Left kidney (tissue), 2 donors: ENCODE results near the gene MYO7B. TPM values are rescaled to one million over a fixed set of nuclear protein-coding genes. Genes with fewer than 3 reads are reported as not detected.

ENCODE experiments used
- DNase-seq: peaks from one replicate; pipeline ENCODE4 v3.0.0-alpha.2; 2013
- polyA plus RNA-seq: library from polyadenylated mRNA; unstranded; fragments of 120-200 nt; gene quantifications from one replicate; pipeline ENCODE4 v1.2.1, GENCODE V29; 2013; ENCODE audit not compliant: insufficient read length

MYO7B gene
- polyA plus RNA-seq, 1 donor, result 22.8 TPM

DNA sequence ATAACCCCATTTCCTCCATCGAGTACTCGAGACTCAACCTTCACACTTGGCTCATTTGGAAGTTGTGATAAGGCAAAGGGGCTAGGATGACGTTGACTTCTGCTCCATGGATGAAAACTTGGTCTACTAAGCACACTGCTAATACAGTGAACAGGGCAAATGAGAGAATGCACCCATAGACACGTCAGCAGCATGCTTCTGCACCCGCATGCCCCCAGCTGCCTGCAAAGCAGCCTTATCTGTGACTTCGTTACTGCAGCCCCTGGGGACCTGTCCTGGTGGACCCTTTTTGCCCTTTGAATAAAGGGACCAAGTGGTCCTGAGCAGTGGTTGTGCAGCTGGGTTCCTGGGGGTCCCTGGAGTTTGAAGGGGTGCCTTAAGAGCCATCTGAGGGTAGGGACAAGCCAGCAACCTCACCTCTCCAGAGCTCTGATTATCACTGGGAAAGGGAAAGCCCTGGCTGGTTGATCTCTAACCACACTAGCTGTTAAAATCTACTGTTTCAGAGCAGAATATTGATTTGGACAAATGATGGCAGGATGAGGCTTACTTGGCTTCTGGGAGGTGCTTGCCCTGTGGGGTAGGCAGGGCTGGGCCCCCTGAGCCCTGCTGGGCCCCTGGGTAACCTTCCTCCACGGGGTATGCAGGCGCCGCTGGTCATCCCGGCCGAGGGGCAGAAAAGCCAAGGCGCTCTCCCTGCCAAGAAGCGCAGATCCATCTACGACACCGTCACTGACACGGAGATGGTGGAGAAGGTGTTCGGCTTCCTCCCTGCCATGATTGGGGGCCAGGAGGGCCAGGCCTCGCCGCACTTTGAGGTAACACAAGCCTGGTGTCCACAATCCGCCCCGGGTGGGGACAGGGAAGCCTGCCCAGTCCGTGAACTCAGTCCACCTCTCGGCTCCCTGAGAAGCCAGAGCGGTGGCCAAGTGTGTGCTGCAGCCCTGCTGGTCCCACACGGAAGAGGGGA is 72.9 kb downstream of the MYO7B start:
- no peak for DNase-seq

DNA sequence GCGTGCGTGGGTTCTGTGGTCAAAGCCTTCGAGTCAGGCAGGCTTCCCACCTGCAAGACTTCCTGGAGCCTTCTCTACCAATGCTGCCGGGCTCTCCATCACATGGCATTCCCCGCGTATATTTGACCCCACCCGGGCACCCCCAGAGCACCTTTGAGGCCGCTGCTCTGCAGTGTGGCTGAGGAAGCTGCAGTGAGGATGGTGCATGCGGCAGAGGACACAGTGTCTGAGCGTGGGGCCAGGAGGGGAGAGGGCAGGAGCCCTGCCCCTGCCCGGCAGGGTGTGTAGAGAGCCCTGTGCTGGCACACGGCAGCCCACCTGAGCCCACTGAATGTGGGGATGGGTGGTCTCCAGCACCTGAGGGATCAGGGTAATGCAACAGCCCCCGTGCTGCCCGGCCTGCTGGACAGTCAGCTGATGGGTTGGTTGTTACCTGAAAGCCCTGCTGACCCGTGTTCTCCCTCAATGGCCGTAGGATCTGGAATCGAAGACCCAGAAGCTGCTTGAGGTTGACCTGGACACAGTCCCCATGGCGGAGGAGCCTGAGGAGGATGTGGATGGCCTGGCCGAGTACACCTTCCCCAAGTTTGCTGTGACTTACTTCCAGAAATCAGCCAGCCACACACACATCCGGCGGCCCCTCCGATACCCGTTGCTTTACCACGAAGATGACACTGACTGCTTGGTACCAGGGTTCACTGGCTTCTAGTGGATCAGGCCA is 73.7 kb downstream of the MYO7B start:
- DNase-seq, result no peak

DNA sequence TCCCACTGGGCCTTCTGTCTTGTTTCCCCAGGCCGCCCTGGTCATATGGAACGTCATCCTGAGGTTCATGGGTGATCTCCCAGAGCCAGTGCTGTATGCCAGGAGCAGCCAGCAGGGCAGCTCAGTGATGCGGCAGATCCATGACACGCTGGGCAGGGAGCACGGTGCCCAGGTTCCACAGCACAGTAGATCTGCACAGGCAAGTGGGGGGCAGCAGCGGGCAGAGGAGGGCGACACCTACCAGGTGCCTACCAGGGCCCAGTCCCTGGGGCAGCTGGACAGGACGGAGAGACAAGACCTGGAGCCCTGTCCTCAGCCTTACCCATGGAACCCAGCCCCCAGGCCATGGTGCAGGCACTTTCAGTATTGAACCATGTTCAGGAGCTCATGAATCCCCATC is 74.3 kb downstream of the MYO7B start:
- DNase-seq, result no peak

DNA sequence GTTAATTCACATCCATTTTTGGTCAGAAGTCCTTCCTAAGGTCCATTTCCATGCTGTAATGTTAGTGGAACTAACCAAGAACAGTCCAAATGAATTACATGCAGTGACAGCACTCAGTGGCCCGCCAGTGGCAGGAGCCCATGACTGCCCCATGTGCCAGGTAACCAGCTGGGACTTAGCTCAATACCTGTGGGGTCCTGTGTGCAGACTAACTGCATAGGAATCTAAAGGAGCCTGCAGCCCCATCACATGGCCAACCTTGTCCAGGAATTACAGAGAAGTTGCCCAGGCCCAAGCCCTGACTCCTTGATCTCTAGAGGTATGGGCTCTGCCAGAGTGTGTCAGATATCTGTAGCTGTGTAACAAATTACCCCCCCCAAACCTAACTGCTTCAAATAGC is 75.1 kb downstream of the MYO7B start:
- DNase-seq, result no peak

DNA sequence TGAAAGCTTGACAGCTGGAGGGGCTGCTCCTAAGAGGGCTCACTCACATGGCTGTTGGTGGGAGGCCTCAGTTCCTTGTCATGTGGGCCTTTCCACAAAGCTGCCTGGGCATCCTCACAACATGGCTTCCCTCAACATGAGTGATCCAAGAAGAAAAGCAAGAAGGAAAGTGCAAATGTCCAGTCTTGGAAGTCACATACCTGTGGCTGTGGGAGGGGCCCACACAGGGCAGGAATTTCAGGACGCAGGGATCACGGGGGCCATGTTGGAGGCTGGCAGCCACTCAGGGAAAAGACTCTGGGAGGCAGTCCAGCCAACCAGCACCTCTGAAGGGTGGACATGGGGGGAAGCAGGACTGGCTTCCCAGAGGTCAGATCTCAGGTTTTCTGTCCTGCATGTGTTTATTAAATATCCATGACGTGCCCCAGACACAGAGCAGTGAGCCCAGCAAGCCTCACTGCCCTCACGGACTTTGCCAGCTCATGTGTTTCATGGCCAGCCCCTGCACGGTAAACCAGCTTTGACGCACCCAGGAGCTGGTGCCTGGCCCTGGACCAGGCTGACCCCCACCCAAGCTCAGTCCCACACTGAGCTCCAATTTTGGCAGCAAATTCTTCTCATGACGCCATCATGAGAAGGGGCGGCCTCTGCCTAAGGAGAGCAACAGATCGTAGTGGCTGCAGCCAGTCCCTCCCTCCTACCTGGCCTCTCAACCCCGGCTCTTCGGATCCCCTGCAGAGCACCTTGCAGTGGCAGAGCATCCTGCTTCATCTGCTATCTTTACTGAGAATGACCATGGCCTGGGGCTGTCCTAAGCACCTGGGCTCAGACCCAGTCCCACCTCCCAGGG is 75.8 kb downstream of the MYO7B start:
- no peak for DNase-seq

DNA sequence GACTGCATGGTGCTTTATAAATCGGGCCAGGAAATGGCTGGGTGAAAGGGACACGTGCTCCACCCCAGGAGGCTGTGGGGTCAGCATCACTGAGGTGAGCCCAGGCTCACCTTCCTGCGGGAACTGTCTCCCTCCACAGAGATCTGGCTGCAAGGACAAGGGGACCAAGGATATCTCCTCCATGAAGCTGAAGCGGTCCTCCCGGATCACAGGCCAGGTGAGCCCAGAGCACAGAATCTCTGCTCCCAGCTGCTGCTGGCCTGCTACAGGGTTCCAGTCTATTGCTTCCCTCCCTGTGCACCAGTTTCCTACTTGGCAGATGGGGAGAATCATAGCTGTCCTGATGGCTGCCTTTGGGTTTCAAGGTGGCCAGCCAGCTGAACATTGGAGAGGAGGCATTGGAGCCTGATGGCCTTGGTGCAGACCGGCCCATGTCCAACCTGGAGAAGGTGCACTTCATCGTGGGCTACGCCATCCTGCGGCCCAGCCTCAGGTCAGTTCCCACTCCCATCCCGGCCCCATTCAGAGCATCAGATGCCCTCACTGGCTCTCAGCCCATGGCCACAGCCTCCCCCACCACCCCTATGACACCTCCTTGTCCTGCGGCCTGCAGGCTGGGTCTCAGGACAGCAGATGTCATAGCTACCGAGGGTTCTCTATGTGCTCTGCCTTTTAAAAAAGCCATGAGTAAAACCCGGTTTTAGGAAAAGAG is 76.8 kb downstream of the MYO7B start:
- no peak for DNase-seq

DNA sequence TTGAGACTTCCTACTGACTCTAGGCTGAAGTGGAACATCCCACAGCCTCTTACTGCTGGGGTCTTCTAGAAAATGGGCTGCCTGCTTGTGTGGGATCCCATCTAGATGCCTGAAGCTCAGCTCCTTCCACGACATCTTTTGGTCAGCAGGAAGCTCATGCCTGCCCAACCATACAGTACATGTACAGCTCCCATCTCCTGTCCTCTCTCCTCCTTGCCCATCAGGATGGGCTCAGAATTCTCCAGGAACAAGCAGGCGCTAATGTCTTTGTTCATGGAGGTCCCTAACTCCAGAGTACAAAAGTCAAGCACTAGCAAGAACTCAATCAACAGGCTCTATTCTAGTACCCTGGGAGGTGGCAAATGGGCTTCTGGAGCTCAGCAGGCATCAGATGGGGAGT is 78.8 kb downstream of the MYO7B start:
- DNase-seq, result no peak

DNA sequence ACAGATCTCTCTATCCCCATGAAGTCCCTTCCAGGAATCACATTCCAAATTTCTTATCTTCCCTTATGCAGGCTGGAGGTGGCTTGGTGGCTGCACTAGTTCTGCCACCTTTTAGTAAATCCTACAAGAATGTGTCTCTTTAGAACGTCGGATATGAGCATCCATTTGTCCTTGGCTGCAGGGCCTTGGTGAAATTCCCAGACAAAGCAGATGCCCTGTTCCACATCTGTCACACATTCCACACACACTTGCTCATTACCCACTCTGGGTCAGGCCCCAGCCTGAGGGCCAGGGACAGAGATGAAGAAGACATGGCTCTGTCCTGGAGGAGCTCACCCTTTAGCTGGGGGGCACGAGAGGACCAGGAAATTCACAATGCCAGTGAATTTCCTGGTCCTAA is 79.2 kb downstream of the MYO7B start:
- no peak for DNase-seq

DNA sequence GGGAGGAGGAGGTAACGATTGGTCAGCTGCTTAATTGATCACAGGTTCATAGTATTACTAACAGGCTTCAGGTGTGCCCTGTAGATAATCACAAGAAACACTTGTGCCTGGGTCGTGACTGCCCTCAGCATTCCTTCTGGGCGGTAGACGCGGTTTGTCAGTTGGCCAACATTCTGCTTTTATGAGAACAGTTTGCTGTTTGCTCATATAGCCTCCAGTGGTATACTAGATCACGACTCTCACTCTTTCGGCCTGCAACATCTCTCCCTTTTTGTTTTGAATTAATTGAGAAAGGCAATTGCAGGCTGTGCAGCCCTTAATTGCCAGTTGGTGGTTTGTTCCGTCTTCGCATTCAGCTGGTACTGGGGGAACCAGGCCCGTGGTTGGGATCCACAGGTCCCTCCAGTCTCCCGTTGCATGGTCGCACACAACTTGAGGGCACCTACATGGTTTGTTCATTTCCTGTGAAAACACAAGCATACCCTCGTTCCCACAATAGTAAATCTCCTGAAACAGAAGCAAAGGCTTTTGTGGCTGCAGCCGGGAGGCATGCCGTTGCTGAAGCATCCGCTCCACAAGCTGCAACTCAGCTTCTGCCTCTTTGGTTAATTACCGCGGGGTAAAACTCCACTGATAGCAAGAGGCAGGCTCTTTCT is 80.2 kb downstream of the MYO7B start:
- no peak for DNase-seq

DNA sequence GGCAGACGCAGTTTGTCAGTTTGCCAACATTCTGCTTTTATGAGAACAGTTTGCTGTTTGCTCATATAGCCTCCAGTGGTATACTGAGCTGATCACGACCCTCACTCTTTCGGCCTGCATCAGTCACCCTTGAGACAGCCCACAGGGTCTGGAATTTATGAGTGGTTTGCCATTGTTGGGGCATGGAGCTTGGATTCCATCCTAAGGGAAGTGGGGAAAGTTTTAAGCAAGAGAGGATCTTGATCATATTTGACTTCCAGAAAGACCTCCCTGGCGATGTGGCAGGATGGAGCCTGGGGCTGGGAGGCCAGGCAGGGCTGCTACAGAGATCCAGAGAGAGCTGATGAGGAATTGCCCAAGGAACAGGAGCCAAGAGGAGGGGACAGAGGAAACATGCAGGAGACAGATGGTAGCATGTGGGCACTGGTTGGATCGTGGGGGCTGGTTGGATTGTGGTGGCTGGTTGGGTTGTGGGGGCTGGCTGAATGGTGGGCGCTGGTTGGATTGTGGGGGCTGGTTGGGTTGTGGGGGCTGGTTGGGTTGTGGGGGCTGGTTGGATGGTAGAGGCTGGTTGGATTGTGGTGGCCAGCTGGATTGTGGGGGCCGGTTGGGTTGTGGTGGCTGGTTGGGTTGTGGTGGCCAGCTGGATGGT is 83.2 kb downstream of the MYO7B start:
- DNase-seq, result no peak

DNA sequence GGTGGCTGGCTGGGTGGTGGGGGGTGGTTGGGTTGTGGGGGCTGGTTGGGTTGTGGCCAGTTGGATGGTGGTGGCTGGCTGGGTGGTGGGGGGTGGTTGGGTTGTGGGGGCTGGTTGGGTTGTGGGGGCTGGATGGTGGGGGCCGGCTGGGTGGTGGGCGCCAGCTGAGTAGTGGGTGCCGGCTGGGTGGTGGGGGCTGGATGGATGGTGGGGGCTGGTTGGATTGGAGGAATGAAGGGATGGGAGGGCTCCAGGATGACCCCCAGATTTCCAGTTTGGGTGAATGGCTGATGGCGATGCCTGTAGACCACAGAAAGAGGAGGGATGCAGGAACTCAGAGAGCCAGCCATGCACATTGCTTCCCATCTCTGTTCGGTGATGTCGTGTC is 83.7 kb downstream of the MYO7B start:
- DNase-seq, result no peak

DNA sequence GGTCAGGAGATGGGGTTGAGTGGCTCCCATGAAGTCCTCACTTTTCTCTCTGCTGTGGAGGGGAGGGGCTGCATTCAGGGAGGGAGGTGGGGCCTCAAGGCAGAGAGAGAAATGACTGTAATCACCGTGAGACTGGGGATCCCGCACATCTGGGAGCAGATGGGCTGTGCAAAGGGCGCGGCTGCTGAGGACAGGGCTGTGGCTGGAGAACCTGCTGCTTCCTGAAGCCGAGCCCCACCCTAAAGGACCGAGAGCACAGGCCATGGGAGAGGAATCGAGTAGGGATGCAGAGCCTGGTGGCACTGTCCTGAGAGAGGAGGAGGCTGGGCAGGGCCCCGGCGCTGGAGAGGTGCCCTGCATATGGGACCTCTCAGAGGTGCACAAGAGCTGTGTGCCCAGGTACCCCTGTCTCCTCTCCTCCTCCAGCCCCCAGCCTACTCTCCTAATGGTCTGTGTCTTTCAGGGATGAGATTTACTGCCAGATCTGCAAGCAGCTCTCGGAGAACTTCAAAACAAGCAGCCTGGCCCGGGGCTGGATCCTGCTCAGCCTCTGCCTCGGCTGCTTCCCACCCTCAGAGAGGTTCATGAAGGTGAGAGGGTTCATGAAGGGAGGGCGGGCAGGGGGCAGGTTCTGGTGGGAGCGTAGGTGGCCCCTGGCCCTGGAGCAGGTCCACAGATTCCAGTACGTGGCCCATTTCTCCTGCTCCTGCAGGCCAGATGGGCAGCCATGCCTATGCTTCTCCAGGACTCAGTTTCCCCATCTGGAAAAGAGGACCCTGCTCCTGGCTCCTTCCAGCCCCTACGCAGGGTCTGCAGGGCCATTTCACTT is 84.6 kb downstream of the MYO7B start:
- DNase-seq, result no peak

DNA sequence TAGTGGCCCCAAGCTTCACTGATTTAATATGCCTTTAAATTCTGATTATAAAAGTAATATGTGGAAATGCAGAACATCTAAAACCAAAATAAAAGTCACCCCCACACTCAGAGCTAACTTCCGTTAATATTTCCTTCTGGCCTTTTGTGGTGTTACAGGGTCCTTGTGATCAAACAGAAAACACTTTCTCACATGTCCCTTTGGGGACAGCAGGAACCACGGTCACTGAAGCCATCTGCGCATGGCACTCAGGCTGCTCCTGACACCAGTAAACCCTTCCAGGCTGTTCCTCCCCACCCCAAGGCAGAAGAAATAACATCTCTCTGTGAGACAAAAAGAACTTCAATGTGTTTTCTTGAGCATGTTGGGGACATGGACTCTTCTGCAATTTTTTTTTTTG is 85.4 kb downstream of the MYO7B start:
- no peak for DNase-seq

DNA sequence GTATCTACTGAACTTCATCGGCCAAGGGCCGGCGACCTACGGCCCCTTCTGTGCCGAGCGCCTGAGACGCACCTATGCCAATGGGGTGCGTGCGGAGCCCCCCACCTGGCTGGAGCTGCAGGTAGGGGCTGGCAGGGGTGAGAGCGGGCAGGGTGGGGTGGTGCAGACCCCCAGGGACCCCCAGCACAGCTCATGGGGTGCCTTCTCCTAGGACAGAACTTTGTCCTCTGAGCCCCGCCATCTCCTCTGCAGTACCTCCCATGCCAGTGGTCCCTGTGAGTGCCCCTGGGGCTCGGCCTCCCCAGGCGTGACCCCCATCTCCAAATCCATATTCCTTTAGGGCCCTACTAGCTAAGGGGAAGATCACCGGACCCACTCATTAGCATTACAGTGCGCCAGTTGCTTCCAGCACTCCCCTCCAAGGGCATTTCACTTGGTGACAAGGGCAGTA is 86.5 kb downstream of the MYO7B start:
- DNase-seq, result no peak

DNA sequence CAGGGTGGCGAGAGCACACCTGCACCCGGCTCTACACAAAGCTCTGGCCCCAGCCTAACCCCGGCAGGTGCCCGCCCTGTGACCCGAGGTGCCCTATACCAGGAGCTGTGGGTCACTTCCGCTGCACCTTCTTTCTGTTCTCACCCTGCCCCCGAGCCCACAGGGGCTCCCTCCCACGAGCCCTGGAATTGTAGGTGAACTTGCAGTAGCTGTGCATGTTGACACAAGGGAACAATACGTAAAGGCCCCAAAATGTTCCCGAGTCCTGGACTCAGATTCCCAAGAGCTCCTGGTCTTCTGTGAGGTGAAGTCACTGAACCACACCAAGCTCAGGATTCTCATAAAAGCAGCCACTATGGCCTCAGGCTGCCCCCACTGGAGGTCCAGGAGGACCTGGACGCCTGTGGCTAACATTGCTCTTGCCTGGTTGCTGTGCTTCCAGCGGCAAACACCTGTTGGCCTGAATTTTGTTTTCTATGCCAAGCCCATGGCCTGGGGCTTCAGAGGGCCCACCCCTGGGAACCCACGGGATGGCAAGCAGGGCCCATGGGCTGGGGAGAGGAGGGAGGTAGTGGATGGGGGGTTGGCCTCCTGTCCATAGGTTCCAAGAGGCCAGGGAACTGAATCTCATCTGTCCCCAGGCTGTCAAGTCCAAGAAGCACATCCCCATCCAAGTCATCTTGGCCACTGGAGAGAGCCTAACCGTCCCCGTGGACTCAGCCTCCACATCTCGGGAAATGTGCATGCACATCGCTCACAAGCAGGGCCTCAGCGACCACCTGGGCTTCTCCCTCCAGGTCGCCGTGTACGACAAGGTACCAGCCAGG is 87.3 kb downstream of the MYO7B start:
- DNase-seq, result no peak

DNA sequence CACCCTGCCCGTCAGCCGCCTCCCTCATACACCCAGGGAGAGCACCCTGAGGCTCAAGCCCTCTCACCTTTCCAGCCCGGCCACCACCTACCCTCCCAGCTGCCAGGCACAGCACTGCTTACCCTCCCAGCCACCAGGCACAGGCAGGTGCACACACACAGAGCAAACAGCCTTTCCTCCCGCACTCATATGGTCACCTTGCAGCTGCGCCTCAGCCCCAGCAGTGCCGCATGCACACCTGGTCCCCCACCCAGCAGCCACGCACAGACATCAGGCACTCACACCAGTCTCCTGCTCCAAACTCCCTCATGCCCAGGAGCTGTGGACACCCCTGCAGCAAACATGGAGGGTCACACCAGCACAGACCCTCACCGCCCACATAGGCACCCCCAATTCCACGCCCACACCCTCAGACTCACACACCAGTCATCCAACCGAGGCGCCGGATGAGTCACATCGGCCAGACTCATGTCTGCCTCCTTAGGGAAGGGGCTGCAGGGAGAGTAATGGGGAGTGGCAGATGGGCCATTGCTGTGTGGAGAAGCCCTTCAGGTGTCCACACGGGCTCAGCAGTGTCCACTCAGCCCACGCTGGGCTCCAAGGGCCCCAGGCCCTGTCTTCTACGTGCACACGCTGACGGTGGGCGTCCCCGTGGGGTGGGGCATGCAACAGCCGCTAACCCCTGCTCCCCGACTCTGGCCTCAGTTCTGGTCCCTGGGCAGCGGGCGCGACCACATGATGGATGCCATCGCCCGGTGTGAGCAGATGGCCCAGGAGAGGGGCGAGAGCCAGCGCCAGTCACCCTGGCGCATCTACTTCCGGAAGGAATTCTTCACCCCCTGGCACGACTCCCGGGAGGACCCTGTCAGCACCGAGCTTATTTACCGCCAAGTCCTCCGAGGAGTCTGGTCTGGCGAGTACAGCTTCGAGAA is 88.2 kb downstream of the MYO7B start:
- no peak for DNase-seq

DNA sequence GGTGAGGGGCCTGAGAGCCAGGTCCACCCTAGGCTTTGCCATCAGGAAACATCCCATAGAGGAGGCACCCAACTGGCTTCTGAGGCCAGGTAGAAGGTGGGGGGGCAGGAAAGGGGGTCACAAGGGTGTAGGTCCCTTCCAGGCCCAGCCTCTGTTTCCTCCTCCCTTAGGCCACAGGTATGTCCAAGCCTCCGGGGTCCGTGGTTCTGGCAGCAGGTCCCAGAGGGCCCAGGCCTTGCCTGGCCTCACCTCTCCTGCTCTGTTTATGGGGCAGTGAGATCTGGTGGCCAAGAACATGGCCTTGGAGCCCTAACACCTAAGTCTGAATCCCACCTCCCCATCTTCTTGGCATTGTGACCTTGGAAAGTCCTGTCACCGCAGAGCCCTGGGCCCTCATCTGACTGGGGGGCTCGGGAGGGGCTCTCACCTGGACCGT is 88.9 kb downstream of the MYO7B start:
- DNase-seq, result no peak
